ENCODE measurements around the gene NFATC3.
A peak's percentile ranks its signal among the peaks of the same experiment; 100 is the strongest.

NFATC3 gene

GRCh38 chr16:68233835-68234187 lies 148.6 kb downstream of the NFATC3 start:
- intact Hi-C loops (cut with DNase I): no loop called here
- peak in 1 of 42 donors; percentile 33 for DNase-seq

- peak in 3 of 42 donors; percentile 13 to 38 (median 36) for DNase-seq
- intact Hi-C loops (cut with DNase I): loop anchor here (5.0 kb wide), 1 partner anchor 152 kb away; no protein-coding TSS in a partner anchor
Measured at GRCh38 chr16:68234188-68235107, 149.3 kb downstream of the NFATC3 start.

DNA sequence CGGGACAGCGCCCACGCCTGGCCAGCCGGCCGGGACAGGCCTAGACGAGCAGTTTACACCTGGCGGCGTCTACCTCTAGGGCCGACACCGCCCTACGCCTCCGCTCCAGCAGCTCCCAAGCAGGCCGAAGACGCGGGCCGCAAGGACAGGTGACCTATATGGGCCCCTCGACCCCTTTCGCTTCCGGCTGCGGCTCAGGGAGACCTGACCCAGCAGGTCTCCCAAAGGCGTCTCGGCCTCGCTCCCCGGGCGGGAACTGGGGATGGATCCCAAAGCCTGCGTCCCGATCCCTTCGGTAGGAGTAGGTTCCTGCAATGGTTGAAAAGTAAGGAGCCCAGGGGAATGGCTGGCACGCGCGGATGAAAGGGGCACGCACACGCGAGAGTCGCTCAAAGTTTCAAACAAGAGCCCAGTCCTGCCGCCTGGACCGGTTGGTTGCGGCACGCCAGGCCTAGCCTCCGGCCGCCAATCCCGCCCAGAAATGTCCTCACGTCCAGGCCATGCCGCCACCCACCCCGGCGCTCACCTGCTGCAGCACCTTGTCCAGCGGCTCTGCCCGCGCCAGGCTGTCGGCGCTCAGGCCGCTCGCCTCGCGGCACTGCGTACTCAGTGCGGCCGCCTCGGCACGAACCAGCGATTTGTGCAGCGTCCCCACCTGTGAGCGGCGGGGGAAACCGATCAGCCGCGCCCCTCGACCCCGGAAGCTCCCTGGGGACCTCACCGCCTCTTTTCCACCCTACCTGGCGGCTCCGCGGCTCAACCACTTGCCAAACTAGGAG lies 150.1 kb downstream of the NFATC3 start:
- intact Hi-C loops (cut with DNase I): loop anchor here (5.0 kb wide), 1 partner anchor 153 kb away; no protein-coding TSS in a partner anchor
- peak in 3 of 42 donors; percentile 17 to 38 (median 37) for DNase-seq

- no peak for DNase-seq
- intact Hi-C loops (cut with DNase I): loop anchor here (5.0 kb wide), 1 partner anchor 154 kb away; no protein-coding TSS in a partner anchor
Measured at GRCh38 chr16:68235887-68236136, 150.6 kb downstream of the NFATC3 start, which contains the start of gene ESRP2. Gene ESRP2, minus strand, starts transcription at chr16:68236127. Its CDS starts 82 bp downstream, at chr16:68236045.

DNA sequence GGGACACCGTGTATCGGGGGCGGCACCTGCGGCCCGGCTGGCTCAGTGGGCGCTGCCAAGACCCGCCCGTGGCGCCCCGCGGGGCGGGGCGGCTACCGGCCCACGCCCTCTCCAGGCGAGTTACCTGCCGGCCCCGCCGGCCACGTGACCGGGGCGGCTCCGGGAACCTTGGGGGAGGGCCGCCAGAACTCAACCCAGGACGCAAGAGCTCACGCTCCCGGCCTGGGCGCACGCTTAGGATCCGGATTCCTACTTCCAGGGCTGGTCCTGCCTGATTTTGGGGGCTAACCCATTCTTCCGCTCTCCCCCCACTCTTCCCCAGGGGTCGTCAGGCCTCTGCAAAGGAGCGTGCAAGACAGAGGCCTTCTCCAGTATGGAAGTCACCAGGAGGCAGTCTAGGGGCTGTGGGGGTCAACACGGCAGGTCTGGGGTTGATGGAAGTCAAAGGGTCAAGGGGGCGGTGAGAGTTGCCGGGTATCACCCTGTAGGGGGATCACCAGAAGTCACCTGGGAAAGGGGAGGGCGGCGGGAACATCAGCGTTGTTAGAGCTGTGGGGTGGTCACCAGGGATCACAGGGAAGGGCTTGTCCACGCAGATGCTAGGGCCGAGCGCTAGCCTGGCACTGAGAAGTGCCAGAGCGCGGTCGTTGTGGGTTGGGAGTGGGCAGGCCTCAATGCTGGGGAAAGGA lies 151.1 kb downstream of the NFATC3 start:
- intact Hi-C loops (cut with DNase I): loop anchor here (5.0 kb wide), 1 partner anchor 154 kb away; no protein-coding TSS in a partner anchor
- DNase-seq: peak in 12 of 42 donors; percentile 23 to 58 (median 44)

GRCh38 chr16:68236826-68237242 lies 151.7 kb downstream of the NFATC3 start:
- intact Hi-C loops (cut with DNase I): loop anchor here (5.0 kb wide), 1 partner anchor 155 kb away; no protein-coding TSS in a partner anchor
- DNase-seq: peak in 2 of 42 donors; percentile 37 to 60

DNA sequence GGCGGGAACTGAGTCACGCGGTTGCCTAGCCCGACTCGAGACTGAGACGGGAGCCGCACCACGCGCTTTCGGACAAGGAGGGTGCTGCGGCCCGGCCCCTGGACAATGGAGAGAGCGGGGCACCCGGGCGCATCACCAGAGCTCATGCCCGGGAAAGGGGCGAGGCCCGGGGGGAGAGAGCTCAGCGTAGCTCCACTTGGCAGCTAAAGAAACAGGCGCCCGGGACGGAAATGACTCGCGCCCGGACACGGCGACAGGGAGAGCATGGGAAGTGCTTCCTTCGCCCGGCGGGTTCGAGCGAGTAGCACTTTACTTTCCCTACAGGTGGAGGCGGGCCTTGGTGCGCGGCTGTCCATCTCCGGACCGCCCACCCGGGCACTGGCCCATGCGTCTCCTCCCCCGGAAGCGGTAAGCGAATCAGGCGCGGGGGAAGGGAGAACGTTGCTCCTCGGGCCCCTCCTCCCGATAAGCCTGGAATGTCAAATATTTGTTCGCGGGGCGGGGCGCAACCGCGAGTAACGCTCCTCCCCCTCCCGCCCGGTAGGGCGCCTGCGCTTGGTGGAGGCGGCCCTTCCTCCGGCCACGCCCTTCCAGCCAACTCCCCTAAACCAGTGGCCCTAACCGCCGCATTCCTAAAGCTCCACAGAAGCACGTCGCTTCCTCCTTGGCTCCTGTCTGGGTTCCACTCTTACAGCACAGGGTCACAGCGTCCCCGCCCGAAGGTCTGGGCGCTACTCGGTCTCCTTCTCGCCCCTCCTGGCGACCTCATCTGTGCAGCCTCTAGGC lies 152.3 kb downstream of the NFATC3 start:
- intact Hi-C loops (cut with DNase I): loop anchor here (5.0 kb wide), 1 partner anchor 155 kb away; no protein-coding TSS in a partner anchor
- peak; percentile 92 to 98 (median 96) for DNase-seq

DNA sequence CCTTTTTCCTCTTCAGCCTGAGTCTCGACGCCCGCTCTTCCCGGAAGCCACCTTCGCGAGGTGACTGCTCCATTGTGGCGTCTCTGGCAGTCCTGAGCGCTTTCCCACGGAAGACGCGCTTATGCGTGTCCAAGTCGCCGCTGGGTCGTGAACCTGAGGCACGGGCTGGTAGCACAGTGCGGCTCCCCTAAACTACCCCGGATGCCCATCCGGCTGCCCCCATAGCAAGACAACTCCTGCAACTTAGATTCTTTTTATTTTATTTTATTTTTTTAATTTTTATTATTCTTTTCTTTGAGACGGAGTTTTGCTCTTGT lies 152.8 kb downstream of the NFATC3 start:
- intact Hi-C loops (cut with DNase I): loop anchor here (5.0 kb wide), 1 partner anchor 156 kb away; no protein-coding TSS in a partner anchor
- DNase-seq: no peak

GRCh38 chr16:68242085-68242484 lies 156.9 kb downstream of the NFATC3 start:
- no peak for DNase-seq
- intact Hi-C loops (cut with DNase I): no loop called here

DNA sequence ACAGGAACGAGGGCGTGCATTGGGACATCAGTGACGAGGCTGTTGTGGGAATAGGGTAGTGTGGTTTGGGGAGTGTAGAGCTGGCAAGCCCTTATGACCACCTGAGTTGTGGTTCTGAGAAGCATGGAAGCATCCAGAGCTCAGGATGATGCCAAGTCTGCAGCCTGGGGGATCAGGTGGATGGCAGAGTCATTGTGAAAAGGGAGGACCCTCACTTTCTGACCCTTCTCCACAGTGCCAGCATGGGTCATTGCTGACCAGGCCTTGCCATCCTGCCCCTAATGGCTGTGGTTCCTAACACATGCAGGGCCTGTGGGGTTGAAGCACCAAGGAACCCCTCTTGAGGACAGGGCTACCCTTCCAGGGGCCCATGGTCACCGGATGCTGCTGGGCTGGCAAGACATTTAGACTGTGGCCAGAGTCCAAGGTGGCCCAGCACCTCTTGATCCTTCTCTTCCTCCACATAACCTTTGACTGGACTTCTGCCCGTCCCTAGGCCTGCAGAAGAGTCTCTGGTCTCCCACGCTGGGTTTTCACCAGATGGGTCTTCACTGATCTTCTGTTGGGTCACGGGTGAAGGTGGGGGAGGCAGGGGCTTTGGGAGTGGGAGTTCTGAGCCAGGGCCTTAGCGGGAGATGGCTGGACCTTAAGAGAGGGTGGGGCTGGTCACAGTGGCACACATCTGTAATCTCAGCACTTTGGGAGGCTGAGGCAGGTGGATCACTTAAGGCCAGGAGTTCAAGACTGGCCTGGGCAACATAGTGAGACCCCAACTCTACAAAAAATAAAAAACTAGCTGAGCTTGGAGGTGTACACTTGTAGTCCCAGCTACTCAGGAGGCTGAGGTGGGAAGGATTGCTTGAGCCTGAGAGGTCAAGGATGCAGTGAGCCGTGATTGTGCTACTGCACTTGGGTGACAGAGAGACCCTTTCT lies 158.0 kb downstream of the NFATC3 start:
- intact Hi-C loops (cut with DNase I): no loop called here
- DNase-seq: no peak

DNA sequence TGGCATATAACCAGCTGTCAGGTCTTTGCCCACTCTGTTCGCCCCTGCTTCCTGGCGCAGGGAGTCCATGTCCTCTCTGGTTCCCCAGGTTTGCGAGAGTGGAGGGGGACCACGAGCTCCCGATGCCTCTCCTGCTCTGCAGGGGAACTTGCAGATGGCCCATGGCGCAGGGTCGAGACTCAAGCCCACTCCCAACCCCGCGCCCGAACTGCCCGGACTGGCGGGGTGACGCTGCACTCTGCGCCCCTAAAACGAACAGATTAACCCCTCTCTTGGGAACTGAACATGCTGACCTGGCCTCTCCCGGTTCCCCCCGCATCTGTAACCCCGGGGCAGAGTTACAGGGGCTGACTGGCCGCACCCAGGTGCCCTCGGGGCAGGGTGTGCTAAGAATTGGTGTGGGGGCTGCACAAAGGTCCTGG lies 159.3 kb downstream of the NFATC3 start:
- intact Hi-C loops (cut with DNase I): no loop called here
- DNase-seq: no peak

- intact Hi-C loops (cut with DNase I): loop anchor here (5.0 kb wide), 2 partner anchors 67 to 87 kb away; partner anchors contain the start of genes PRMT7 and SLC7A6OS
- DNase-seq: peak; percentile 88 to 99 (median 97)
Measured at GRCh38 chr16:68244903-68245853, 160.0 kb downstream of the NFATC3 start, which contains the start of gene PLA2G15. Gene PLA2G15, plus strand, starts transcription at chr16:68245373. Its CDS starts 54 bp downstream, at chr16:68245427.

DNA sequence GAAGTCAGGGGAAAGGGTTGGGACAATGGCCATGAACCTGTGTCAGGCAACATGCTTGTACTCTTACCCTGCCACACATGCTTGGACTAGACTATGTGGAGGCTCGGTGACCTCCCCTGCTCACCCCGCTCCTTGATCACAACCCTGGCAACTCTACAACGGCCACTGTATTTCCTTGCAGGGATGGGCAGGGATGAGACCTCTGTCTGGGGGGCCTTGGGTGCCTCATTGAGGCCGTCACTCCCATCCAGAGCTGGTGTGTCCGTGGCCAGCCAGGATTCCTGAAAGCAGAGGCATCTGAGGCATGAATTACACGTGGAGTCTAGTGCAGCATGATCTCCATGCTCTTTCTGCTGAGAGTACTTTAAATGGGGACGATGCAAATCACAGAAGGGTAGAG lies 161.0 kb downstream of the NFATC3 start:
- intact Hi-C loops (cut with DNase I): loop anchor here (5.0 kb wide), 2 partner anchors 66 to 86 kb away; partner anchors contain the start of genes PRMT7 and SLC7A6OS
- no peak for DNase-seq

DNA sequence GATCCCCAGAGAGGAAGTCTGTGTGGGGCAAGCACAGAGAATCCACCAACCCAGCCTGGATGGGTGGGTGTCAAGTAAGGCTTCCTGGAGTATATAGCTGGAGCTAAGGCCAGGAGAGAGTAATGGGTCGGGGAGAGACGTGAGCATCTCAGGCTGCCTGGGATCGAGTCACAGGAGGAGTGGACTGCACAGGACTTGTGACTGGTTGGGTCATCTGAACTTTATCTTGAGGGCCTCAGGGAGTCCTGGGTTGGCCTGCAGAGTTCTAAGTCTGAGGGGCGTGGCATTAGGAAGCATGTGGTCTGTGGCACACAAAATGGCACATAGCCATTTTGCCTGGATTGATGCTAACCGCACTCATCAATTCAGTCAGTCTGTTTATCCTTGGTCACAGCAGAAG lies 161.5 kb downstream of the NFATC3 start:
- DNase-seq: no peak

GRCh38 chr16:68247400-68247799 lies 162.2 kb downstream of the NFATC3 start:
- intact Hi-C loops (cut with DNase I): loop anchor here (5.0 kb wide), 2 partner anchors 65 to 85 kb away; partner anchors contain the start of genes PRMT7 and SLC7A6OS
- peak in 9 of 42 donors; percentile 27 to 61 (median 40) for DNase-seq

More for the DNA sequence above, 161.5 kb downstream of the NFATC3 start:
- intact Hi-C loops (cut with DNase I): loop anchor here (5.0 kb wide), 2 partner anchors 66 to 86 kb away; partner anchors contain the start of genes PRMT7 and SLC7A6OS

GRCh38 chr16:68247932-68248331 lies 162.8 kb downstream of the NFATC3 start:
- intact Hi-C loops (cut with DNase I): loop anchor here (5.0 kb wide), 2 partner anchors 64 to 84 kb away; partner anchors contain the start of genes PRMT7 and SLC7A6OS
- DNase-seq: no peak

Measured in head of caudate nucleus (tissue), 42 donors.